ENCODE data around the gene B3GNT4.
"Not testable (repeated sequence)": the region's sequence is repeated elsewhere in the genome, so short reads cannot be mapped to it uniquely, and the experiment has no call there.

DNA sequence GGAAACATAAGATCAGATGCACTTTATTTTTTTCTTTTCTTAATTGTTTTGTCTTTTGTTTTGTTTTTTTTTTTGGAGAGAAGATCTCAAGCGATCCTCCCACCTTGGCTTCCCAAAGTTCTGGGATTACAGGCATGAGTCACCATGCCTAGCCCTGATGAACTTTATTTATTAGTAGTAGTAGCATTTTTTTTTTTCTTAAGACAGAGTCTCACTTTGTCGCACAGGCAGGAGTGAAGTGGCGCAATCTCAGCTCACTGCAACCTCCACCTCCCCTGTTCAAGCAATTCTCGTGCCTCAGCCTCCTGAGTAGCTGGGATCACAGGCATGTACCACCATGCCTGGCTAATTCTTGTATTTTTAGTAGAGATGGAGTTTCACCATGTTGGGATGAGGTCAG is 27.0 kb upstream of the B3GNT4 start:
- not testable (repeated sequence) for TF ChIP-seq POLR2A, POLR2AphosphoS5 (IDR thresholded peaks at IDR 0.05)
- TF ChIP-seq, protein P1, sequence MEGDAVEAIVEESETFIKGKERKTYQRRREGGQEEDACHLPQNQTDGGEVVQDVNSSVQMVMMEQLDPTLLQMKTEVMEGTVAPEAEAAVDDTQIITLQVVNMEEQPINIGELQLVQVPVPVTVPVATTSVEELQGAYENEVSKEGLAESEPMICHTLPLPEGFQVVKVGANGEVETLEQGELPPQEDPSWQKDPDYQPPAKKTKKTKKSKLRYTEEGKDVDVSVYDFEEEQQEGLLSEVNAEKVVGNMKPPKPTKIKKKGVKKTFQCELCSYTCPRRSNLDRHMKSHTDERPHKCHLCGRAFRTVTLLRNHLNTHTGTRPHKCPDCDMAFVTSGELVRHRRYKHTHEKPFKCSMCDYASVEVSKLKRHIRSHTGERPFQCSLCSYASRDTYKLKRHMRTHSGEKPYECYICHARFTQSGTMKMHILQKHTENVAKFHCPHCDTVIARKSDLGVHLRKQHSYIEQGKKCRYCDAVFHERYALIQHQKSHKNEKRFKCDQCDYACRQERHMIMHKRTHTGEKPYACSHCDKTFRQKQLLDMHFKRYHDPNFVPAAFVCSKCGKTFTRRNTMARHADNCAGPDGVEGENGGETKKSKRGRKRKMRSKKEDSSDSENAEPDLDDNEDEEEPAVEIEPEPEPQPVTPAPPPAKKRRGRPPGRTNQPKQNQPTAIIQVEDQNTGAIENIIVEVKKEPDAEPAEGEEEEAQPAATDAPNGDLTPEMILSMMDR (IDR thresholded peaks at IDR 0.05) = not testable (repeated sequence)

All from suprapubic skin (tissue), 4 donors.